Mesenchymal stem cell (in vitro differentiated cells and primary cell): Measurements from ENCODE around the gene COL23A1.

Experiments
- DNase-seq: peaks from one replicate; pipeline ENCODE4 v3.0.0-alpha.2; 2013
- H2AFZ ChIP-seq: one replicate; pipeline ENCODE4 v1.6.1; 2013; ENCODE audit warnings: low read depth, mild to moderate bottlenecking, control low read depth, inconsistent platforms, low read length, moderate library complexity
- H2AK5ac ChIP-seq: 2 replicates; pipeline ENCODE4 v1.6.1; 2013; ENCODE audit warnings: low read length, moderate library complexity, mild to moderate bottlenecking, inconsistent platforms; ENCODE audit not compliant: severe bottlenecking
- H2BK120ac ChIP-seq: one replicate; pipeline ENCODE4 v1.6.1; 2013; ENCODE audit warnings: low read depth, mild to moderate bottlenecking, inconsistent platforms, low read length, moderate library complexity
- H2BK12ac ChIP-seq, 2 experiments: one replicate each; pipeline ENCODE4 v1.6.1; 2013; ENCODE audit warnings: inconsistent platforms in 2 of 2, low read length in 2 of 2, mild to moderate bottlenecking in 2 of 2, moderate library complexity in 2 of 2, control low read depth in 1 of 2
- H2BK15ac ChIP-seq: one replicate; pipeline ENCODE4 v1.6.1; 2013; ENCODE audit warnings: mild to moderate bottlenecking, low read depth, inconsistent platforms; ENCODE audit not compliant: poor library complexity, severe bottlenecking
- H2BK5ac ChIP-seq: 2 replicates; pipeline ENCODE4 v1.6.1; 2013; ENCODE audit warnings: low read depth, mild to moderate bottlenecking, low read length, control low read depth, inconsistent platforms; ENCODE audit not compliant: poor library complexity, severe bottlenecking
- H3K14ac ChIP-seq, 2 experiments: one replicate each; pipeline ENCODE4 v1.6.1; 2013; ENCODE audit warnings: inconsistent platforms in 2 of 2, low read length in 2 of 2, control low read depth in 1 of 2, mild to moderate bottlenecking in 1 of 2, moderate library complexity in 1 of 2
- H3K18ac ChIP-seq, 2 experiments: one replicate each; pipeline ENCODE4 v1.6.1; 2013; ENCODE audit warnings: inconsistent platforms in 2 of 2, low read length in 2 of 2, control low read depth in 1 of 2, low read depth in 1 of 2, mild to moderate bottlenecking in 1 of 2
- H3K23ac ChIP-seq, 2 experiments: one replicate each; pipeline ENCODE4 v1.6.1; 2013; ENCODE audit warnings: inconsistent platforms in 2 of 2, low read length in 2 of 2, mild to moderate bottlenecking in 2 of 2, moderate library complexity in 2 of 2, control low read depth in 1 of 2
- H3K27ac ChIP-seq: 2 replicates; pipeline ENCODE4 v1.5.1; 2013; ENCODE audit warnings: mild to moderate bottlenecking, moderate library complexity, low read length, control low read depth, inconsistent platforms; ENCODE audit not compliant: poor library complexity, severe bottlenecking
- H3K27me3 ChIP-seq, 2 experiments: 2 replicates each; pipeline versions ENCODE4 v1.6.1 to v1.7.0; 2013; ENCODE audit warnings: low read length in 2 of 2, mild to moderate bottlenecking in 2 of 2, moderate library complexity in 2 of 2, control low read depth in 1 of 2, inconsistent platforms in 1 of 2; ENCODE audit not compliant: control insufficient read depth in 1 of 2, insufficient read depth in 1 of 2
- H3K36me3 ChIP-seq, 2 experiments: 2 replicates each; pipeline versions ENCODE4 v1.6.1 to v1.7.0; 2013; ENCODE audit warnings: low read length in 2 of 2, control low read depth in 1 of 2, inconsistent platforms in 1 of 2, low read depth in 1 of 2, mild to moderate bottlenecking in 1 of 2; ENCODE audit not compliant: insufficient read depth in 2 of 2, control insufficient read depth in 1 of 2
- H3K4ac ChIP-seq, 2 experiments: one replicate each; pipeline ENCODE4 v1.6.1; 2013; ENCODE audit warnings: inconsistent platforms in 2 of 2, low read length in 2 of 2, mild to moderate bottlenecking in 2 of 2, moderate library complexity in 2 of 2, control low read depth in 1 of 2, low read depth in 1 of 2
- H3K4me1 ChIP-seq: 2 replicates; pipeline ENCODE4 v1.6.1; 2013; ENCODE audit warnings: low read depth, low read length, control low read depth; ENCODE audit not compliant: control insufficient read depth, insufficient read depth
- H3K4me2 ChIP-seq: 2 replicates; pipeline ENCODE4 v1.6.1; 2013; ENCODE audit warnings: low read length, mild to moderate bottlenecking, inconsistent platforms; ENCODE audit not compliant: poor library complexity, severe bottlenecking
- H3K4me3 ChIP-seq, 2 experiments: 2 replicates each; pipeline versions ENCODE4 v1.5.1 to v1.7.0; 2013; ENCODE audit warnings: low read length in 2 of 2, mild to moderate bottlenecking in 2 of 2, control low read depth in 1 of 2, low read depth in 1 of 2; ENCODE audit not compliant: insufficient read depth in 1 of 2
- H3K79me1 ChIP-seq: replicated peaks from 2 replicates; pipeline ENCODE4 v1.6.1; 2013; ENCODE audit warnings: mild to moderate bottlenecking, control low read depth, low read length, inconsistent platforms; ENCODE audit not compliant: poor library complexity, severe bottlenecking
- H3K9ac ChIP-seq: 2 replicates; pipeline ENCODE4 v1.7.0; 2013; ENCODE audit warnings: mild to moderate bottlenecking, low read length, moderate library complexity
- H3K9me3 ChIP-seq: 2 replicates; pipeline ENCODE4 v1.7.0; 2013; ENCODE audit warnings: mild to moderate bottlenecking, low read length; ENCODE audit not compliant: control insufficient read depth
- H4K8ac ChIP-seq: one replicate; pipeline ENCODE4 v1.6.1; 2013; ENCODE audit warnings: inconsistent platforms, mild to moderate bottlenecking, low read length, moderate library complexity
- H4K91ac ChIP-seq: one replicate; pipeline ENCODE4 v1.6.1; 2013; ENCODE audit warnings: mild to moderate bottlenecking, low read length, inconsistent platforms
- WGBS: methylation state at CpG from one replicate; pipeline ENCODE4 v1.1.7; 2013; ENCODE audit warnings: mixed read lengths; 5-methylcytosine and 5-hydroxymethylcytosine counted together

Gene COL23A1

DNA sequence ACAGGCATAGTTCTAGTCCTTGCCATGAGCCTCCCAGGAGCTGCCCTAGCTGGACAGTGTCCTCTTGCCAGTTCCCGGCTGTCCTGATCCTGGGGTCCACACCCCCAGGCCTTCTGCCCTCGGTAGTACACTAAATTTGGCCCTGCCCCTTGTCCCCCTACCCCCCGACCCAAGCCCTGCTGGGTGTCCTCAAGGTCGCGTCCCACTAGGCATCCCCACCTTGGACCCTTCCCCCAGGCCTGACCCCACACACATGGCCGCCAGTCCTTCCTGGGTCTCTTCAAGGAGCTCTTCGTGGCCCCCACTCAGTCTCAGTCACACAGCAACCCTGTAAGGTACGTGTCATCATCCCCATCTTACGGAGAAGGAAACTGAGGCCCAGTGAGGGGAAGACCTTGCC, 317.6 kb downstream of the COL23A1 start:
- peaks cover 1% of the 10 kb centered on the region for H3K4me1 ChIP-seq
- H2BK15ac ChIP-seq = no peak overlapping the region
- no peak overlapping the region for H3K23ac ChIP-seq
- peaks cover 6 to 52% of the 10 kb centered on the region in 2 experiments for H3K27me3 ChIP-seq
- H3K4me3 ChIP-seq = no peak overlapping the region
- H3K4me2 ChIP-seq = no peak overlapping the region
- no peak overlapping the region for H2AK5ac ChIP-seq
- no peak overlapping the region for H2BK12ac ChIP-seq
- H3K36me3 ChIP-seq = no peaks in the 10 kb centered on the region
- no peak overlapping the region for H3K18ac ChIP-seq
- H3K9me3 ChIP-seq = no peaks in the 10 kb centered on the region
- H4K91ac ChIP-seq = no peak overlapping the region
- H4K8ac ChIP-seq = no peak overlapping the region
- H3K14ac ChIP-seq = no peak overlapping the region
- no peak overlapping the region for H2BK120ac ChIP-seq
- H3K27ac ChIP-seq = no peak overlapping the region
- 77% methylated on average over 9 of the region's 9 CpGs for WGBS
- H3K9ac ChIP-seq = no peak overlapping the region
- H2BK5ac ChIP-seq = no peak overlapping the region
- H3K79me1 ChIP-seq = no peaks in the 10 kb centered on the region
- no peak overlapping the region for H3K4ac ChIP-seq
- DNase-seq = no peak
- H2AFZ ChIP-seq = no peak overlapping the region

GRCh38 chr5:178271726-178272479, 318.3 kb downstream of the COL23A1 start:
- no peak overlapping the region for H3K23ac ChIP-seq
- no peak overlapping the region for H2BK5ac ChIP-seq
- peaks cover 1% of the 10 kb centered on the region for H3K4me1 ChIP-seq
- H3K4me2 ChIP-seq = no peak overlapping the region
- H2AFZ ChIP-seq = no peak overlapping the region
- peaks cover 1 to 45% of the 10 kb centered on the region in 2 experiments for H3K27me3 ChIP-seq
- peak overlapping the region; percentile 20 for H4K91ac ChIP-seq
- no peak overlapping the region for H2BK120ac ChIP-seq
- no peak overlapping the region for H2BK15ac ChIP-seq
- no peak overlapping the region for H3K27ac ChIP-seq
- no peaks in the 10 kb centered on the region for H3K79me1 ChIP-seq
- H2AK5ac ChIP-seq = no peak overlapping the region
- no peak overlapping the region for H3K4ac ChIP-seq
- H4K8ac ChIP-seq = no peak overlapping the region
- no peak overlapping the region for H3K14ac ChIP-seq
- no peak overlapping the region for H3K18ac ChIP-seq
- no peak overlapping the region for H3K9ac ChIP-seq
- no peaks in the 10 kb centered on the region for H3K36me3 ChIP-seq
- H2BK12ac ChIP-seq = no peak overlapping the region
- WGBS = 83% methylated on average over 24 of the region's 24 CpGs
- H3K4me3 ChIP-seq = no peak overlapping the region
- DNase-seq = no peak
- H3K9me3 ChIP-seq = no peaks in the 10 kb centered on the region

DNA sequence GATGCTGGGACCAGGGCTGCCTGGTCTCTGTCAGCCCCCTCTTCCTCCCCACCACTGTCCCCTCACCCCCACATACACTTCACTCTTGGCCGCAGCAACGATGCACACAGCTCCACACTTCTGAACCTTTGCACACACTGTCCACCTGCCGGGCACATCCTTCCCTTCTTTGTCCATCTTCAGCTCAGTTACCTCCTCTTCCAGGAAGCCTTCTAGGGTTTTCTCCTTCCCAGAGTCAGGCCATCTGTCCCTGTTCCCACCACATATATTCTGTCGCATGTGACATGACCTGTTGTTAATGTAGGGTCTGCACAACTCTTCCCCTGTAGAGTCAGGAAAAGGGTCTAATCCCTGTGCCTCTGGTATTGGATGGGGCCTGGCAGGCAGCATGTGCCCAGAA, 319.0 kb downstream of the COL23A1 start:
- Histone ChIP-seq H3K4ac (no peak overlapping the region), H3K14ac (no peak overlapping the region), H3K9ac (no peak overlapping the region), H4K91ac (no peak overlapping the region), H2AFZ (no peak overlapping the region), H2BK120ac (no peak overlapping the region), H3K79me1 (no peaks in the 10 kb centered on the region), H2BK12ac (no peak overlapping the region), H3K18ac (no peak overlapping the region), H3K4me1 (peaks cover 1% of the 10 kb centered on the region), H2BK15ac (no peak overlapping the region), H4K8ac (no peak overlapping the region), H3K9me3 (no peaks in the 10 kb centered on the region), H3K27ac (no peak overlapping the region), H3K23ac (no peak overlapping the region), H3K27me3 (peaks cover 0 to 45% of the 10 kb centered on the region in 2 experiments), H2BK5ac (no peak overlapping the region), H2AK5ac (no peak overlapping the region), H3K4me3 (no peak overlapping the region), H3K36me3 (no peaks in the 10 kb centered on the region), H3K4me2 (no peak overlapping the region)
- WGBS = 84% methylated on average over 4 of the region's 4 CpGs
- DNase-seq = no peak

GRCh38 chr5:178269499-178269898, 320.7 kb downstream of the COL23A1 start:
- no peak for DNase-seq
- H3K4me1 ChIP-seq = peaks cover 1% of the 10 kb centered on the region
- no peak overlapping the region for H4K91ac ChIP-seq
- no peak overlapping the region for H2BK120ac ChIP-seq
- no peak overlapping the region for H4K8ac ChIP-seq
- H3K27ac ChIP-seq = no peak overlapping the region
- no peak overlapping the region for H3K14ac ChIP-seq
- H2AK5ac ChIP-seq = no peak overlapping the region
- no peak overlapping the region for H3K4me2 ChIP-seq
- no peak overlapping the region for H2BK15ac ChIP-seq
- H2BK12ac ChIP-seq = no peak overlapping the region
- no peak overlapping the region for H2AFZ ChIP-seq
- H2BK5ac ChIP-seq = no peak overlapping the region
- 87% methylated on average over 1 of the region's 1 CpG for WGBS
- H3K9me3 ChIP-seq = no peaks in the 10 kb centered on the region
- H3K23ac ChIP-seq = no peak overlapping the region
- H3K27me3 ChIP-seq = peaks cover 0 to 30% of the 10 kb centered on the region in 2 experiments
- no peak overlapping the region for H3K9ac ChIP-seq
- H3K79me1 ChIP-seq = no peaks in the 10 kb centered on the region
- H3K4me3 ChIP-seq = no peak overlapping the region
- H3K4ac ChIP-seq = no peak overlapping the region
- H3K18ac ChIP-seq = no peak overlapping the region
- no peaks in the 10 kb centered on the region for H3K36me3 ChIP-seq
